ENCODE measurements around the gene LTK.

The LTK gene

DNA sequence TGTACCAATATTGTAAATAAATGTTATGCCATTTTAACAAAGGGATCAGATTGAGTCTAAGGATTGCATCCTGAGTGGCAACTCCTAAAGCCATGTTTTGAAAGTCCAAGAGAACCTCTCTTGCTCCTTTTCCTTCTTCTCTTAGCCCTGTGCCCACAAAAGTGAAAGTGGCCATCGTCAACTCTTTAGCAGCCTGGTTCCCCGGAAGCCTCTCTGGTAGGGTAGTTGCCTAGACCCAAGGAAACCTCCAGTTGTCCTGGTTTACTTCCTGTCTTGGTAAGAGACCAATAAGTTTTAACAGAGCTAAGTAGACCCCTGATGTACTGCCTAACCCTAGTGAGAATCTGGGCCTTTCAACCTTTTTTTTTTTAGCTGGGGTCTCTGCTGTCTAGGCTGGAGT, 30.1 kb downstream of the LTK start:
- no peaks in the 10 kb centered on the region for H3K9me3 ChIP-seq (ENCODE audit: insufficient read depth, low read length)
- peak overlapping the region; percentile 78 for H3K27ac ChIP-seq (ENCODE audit: low read length)
- peaks cover 30% of the 10 kb centered on the region for H3K36me3 ChIP-seq (replicated peaks; ENCODE audit: low read depth, low read length)
- peak overlapping the region; percentile 55; the same call in 1 of the 2 replicates for H3K9ac ChIP-seq (ENCODE audit: low read length)
- no peaks in the 10 kb centered on the region for H4K20me1 ChIP-seq (ENCODE audit: insufficient read depth, low read length)
- peak overlapping the region; percentile 58 for H3K4me3 ChIP-seq (ENCODE audit: low read length)
- TF ChIP-seq, protein P1, sequence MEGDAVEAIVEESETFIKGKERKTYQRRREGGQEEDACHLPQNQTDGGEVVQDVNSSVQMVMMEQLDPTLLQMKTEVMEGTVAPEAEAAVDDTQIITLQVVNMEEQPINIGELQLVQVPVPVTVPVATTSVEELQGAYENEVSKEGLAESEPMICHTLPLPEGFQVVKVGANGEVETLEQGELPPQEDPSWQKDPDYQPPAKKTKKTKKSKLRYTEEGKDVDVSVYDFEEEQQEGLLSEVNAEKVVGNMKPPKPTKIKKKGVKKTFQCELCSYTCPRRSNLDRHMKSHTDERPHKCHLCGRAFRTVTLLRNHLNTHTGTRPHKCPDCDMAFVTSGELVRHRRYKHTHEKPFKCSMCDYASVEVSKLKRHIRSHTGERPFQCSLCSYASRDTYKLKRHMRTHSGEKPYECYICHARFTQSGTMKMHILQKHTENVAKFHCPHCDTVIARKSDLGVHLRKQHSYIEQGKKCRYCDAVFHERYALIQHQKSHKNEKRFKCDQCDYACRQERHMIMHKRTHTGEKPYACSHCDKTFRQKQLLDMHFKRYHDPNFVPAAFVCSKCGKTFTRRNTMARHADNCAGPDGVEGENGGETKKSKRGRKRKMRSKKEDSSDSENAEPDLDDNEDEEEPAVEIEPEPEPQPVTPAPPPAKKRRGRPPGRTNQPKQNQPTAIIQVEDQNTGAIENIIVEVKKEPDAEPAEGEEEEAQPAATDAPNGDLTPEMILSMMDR (IDR thresholded peaks at IDR 0.05; ENCODE audit: low read depth, low read length): no peak
- TF ChIP-seq EZH2phosphoT487 (IDR thresholded peaks at IDR 0.05; ENCODE audit: low read depth): no peak
- no peak overlapping the region for H2AFZ ChIP-seq (ENCODE audit: low read depth, low read length)
- peaks cover 31% of the 10 kb centered on the region for H3K4me1 ChIP-seq (ENCODE audit: low read length)
- no peaks in the 10 kb centered on the region for H3K79me2 ChIP-seq (ENCODE audit: low read length)
- no peaks in the 10 kb centered on the region for H3K27me3 ChIP-seq (ENCODE audit: low read depth, low read length)
- peak overlapping the region; percentile 94 for H3K4me2 ChIP-seq (ENCODE audit: low read length)

DNA sequence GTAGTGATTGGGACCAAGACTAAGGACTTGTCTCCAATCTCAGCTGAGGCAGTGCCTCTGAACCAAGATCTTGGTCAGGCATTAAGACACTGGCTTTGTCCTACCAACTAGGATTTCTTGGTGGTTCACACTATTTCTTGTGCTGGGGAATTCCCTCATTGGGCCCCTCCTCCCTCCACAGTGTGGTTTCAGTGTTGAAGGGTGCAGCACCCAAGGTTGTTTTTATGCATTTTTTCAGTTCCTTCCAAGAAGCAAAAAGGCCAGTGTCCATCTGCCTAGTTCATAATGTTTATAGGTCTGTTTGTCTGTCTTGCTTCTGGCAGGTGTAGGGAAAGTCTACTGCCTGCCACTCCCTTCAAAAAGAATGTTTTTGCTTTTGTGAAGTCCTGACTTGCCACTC, 30.5 kb downstream of the LTK start:
- TF ChIP-seq, protein P1 (IDR thresholded peaks at IDR 0.05; ENCODE audit: low read depth, low read length): no peak
- TF ChIP-seq EZH2phosphoT487 (IDR thresholded peaks at IDR 0.05; ENCODE audit: low read depth): no peak
- H3K9me3 ChIP-seq (ENCODE audit: insufficient read depth, low read length): no peaks in the 10 kb centered on the region
- H2AFZ ChIP-seq (ENCODE audit: low read depth, low read length): no peak overlapping the region
- no peaks in the 10 kb centered on the region for H4K20me1 ChIP-seq (ENCODE audit: insufficient read depth, low read length)
- peaks cover 32% of the 10 kb centered on the region for H3K36me3 ChIP-seq (replicated peaks; ENCODE audit: low read depth, low read length)
- no peaks in the 10 kb centered on the region for H3K79me2 ChIP-seq (ENCODE audit: low read length)
- peak overlapping the region; percentile 78 for H3K27ac ChIP-seq (ENCODE audit: low read length)
- no peaks in the 10 kb centered on the region for H3K27me3 ChIP-seq (ENCODE audit: low read depth, low read length)
- H3K4me2 ChIP-seq (ENCODE audit: low read length): peak overlapping the region; percentile 94
- H3K9ac ChIP-seq (ENCODE audit: low read length): peak overlapping the region; percentile 55; the same call in 1 of the 2 replicates
- peaks cover 31% of the 10 kb centered on the region for H3K4me1 ChIP-seq (ENCODE audit: low read length)
- peak overlapping the region; percentile 58 for H3K4me3 ChIP-seq (ENCODE audit: low read length)

GRCh38 chr15:41482110-41482877, 31.3 kb downstream of the LTK start:
- Histone ChIP-seq H3K4me2 (ENCODE audit: low read length) (peak overlapping the region; percentile 94), H3K9ac (ENCODE audit: low read length) (no peak overlapping the region), H3K27ac (ENCODE audit: low read length) (peak overlapping the region; percentile 78; the same call in 1 of the 2 replicates), H2AFZ (ENCODE audit: low read depth, low read length) (no peak overlapping the region), H3K4me3 (ENCODE audit: low read length) (peak overlapping the region; percentile 58), H3K9me3 (ENCODE audit: insufficient read depth, low read length) (no peaks in the 10 kb centered on the region), H3K4me1 (ENCODE audit: low read length) (peaks cover 31% of the 10 kb centered on the region), H3K79me2 (ENCODE audit: low read length) (no peaks in the 10 kb centered on the region), H3K27me3 (ENCODE audit: low read depth, low read length) (no peaks in the 10 kb centered on the region), H4K20me1 (ENCODE audit: insufficient read depth, low read length) (no peaks in the 10 kb centered on the region), H3K36me3 (replicated peaks; ENCODE audit: low read depth, low read length) (peaks cover 36% of the 10 kb centered on the region)
- no peak for TF ChIP-seq EZH2phosphoT487 (IDR thresholded peaks at IDR 0.05; ENCODE audit: low read depth)
- TF ChIP-seq, protein P1 (IDR thresholded peaks at IDR 0.05; ENCODE audit: low read depth, low read length): no peak

GRCh38 chr15:41480396-41481140, 33.1 kb downstream of the LTK start:
- H4K20me1 ChIP-seq (ENCODE audit: insufficient read depth, low read length): no peaks in the 10 kb centered on the region
- TF ChIP-seq EZH2phosphoT487 (IDR thresholded peaks at IDR 0.05; ENCODE audit: low read depth): no peak
- TF ChIP-seq, protein P1 (IDR thresholded peaks at IDR 0.05; ENCODE audit: low read depth, low read length): no peak
- no peaks in the 10 kb centered on the region for H3K9me3 ChIP-seq (ENCODE audit: insufficient read depth, low read length)
- H3K36me3 ChIP-seq (replicated peaks; ENCODE audit: low read depth, low read length): peaks cover 49% of the 10 kb centered on the region
- no peaks in the 10 kb centered on the region for H3K27me3 ChIP-seq (ENCODE audit: low read depth, low read length)
- no peaks in the 10 kb centered on the region for H3K79me2 ChIP-seq (ENCODE audit: low read length)
- H2AFZ ChIP-seq (ENCODE audit: low read depth, low read length): no peak overlapping the region
- H3K27ac ChIP-seq (ENCODE audit: low read length): no peak overlapping the region
- no peak overlapping the region for H3K4me3 ChIP-seq (ENCODE audit: low read length)
- no peak overlapping the region for H3K4me2 ChIP-seq (ENCODE audit: low read length)
- peaks cover 31% of the 10 kb centered on the region for H3K4me1 ChIP-seq (ENCODE audit: low read length)
- no peak overlapping the region for H3K9ac ChIP-seq (ENCODE audit: low read length)
